Measurements from ENCODE around the gene DNAI1.

Gene DNAI1

DNA sequence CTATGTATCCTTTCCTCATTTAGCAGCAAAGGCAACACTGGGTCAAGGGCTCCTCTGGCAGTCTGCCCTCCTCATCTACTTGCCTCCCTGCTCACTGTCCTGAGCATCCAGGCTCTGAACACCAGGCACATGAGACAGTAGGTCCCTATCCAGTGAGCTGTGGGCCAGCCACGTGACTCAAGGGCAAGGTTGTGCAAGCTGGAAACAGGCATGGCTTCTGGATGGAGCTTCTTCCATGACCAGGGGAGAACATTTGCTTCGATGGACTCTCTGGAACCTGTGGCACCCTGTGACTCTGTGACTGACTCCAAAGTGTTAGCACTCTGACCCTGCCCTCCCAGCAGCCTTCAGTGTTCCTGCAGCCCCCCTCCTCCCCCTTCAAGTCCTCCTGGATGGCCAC lies 33.0 kb downstream of the DNAI1 start:
- H3K4me1 ChIP-seq (ENCODE audit: control insufficient read depth in 2 of 2, insufficient read depth in 1 of 2, low read depth in 1 of 2, low read length in 2 of 2), result peaks cover 0 to 2% of the 10 kb centered on the region in 2 donors
- H3K18ac ChIP-seq (ENCODE audit: low read length), result no peak overlapping the region
- H4K91ac ChIP-seq (ENCODE audit: low read depth, low read length, poor library complexity), result no peak overlapping the region
- no peaks in the 10 kb centered on the region for H3K27me3 ChIP-seq (ENCODE audit: control insufficient read depth in 3 of 3, insufficient read depth in 3 of 3, low read depth in 1 of 3, low read length in 3 of 3)
- H3K4me3 ChIP-seq (ENCODE audit: low read length in 2 of 2), result no peak overlapping the region
- H4K8ac ChIP-seq (ENCODE audit: low read depth, low read length), result no peak overlapping the region
- no peaks in the 10 kb centered on the region for H3K9me3 ChIP-seq (replicated peaks in 1 of 2; ENCODE audit: control insufficient read depth in 2 of 2, insufficient read depth in 1 of 2, low read depth in 1 of 2, low read length in 2 of 2)
- no peak overlapping the region for H2BK120ac ChIP-seq (ENCODE audit: low read depth, low read length)
- no peak overlapping the region for H3K27ac ChIP-seq (replicated peaks; ENCODE audit: low read length)
- H3K79me1 ChIP-seq (ENCODE audit: low read depth, low read length), result no peaks in the 10 kb centered on the region
- WGBS, 2 donors (ENCODE audit: extremely low coverage in 2 of 2, insufficient read length in 2 of 2, insufficient replicate concordance in 1 of 2), result no CpG with 5 or more reads among the region's 2 CpGs
- peak overlapping the region; percentile 24 for H3K9ac ChIP-seq (ENCODE audit: low read depth, low read length, poor library complexity)
- H3K36me3 ChIP-seq (replicated peaks in 1 of 2; ENCODE audit: control insufficient read depth in 2 of 2, insufficient read depth in 2 of 2, low read length in 2 of 2), result no peaks in the 10 kb centered on the region
- H2AK5ac ChIP-seq (ENCODE audit: low read depth, low read length), result no peak overlapping the region
- no peak overlapping the region for H3K4ac ChIP-seq (ENCODE audit: low read length)
- no peak overlapping the region for H2AFZ ChIP-seq (ENCODE audit: low read length)
- no peak for DNase-seq (ENCODE audit: low spot score)
- no peak overlapping the region for H2BK12ac ChIP-seq (ENCODE audit: low read length)
- H3K4me2 ChIP-seq (ENCODE audit: insufficient read depth, low read length, poor library complexity, severe bottlenecking), result no peak overlapping the region
- no peak overlapping the region for H2BK15ac ChIP-seq (ENCODE audit: low read length)
- no peak overlapping the region for H2BK5ac ChIP-seq (ENCODE audit: low read length)
- H3K14ac ChIP-seq (ENCODE audit: low read length), result no peak overlapping the region
- no peak overlapping the region for H3K23ac ChIP-seq (ENCODE audit: low read depth, low read length, poor library complexity)

DNA sequence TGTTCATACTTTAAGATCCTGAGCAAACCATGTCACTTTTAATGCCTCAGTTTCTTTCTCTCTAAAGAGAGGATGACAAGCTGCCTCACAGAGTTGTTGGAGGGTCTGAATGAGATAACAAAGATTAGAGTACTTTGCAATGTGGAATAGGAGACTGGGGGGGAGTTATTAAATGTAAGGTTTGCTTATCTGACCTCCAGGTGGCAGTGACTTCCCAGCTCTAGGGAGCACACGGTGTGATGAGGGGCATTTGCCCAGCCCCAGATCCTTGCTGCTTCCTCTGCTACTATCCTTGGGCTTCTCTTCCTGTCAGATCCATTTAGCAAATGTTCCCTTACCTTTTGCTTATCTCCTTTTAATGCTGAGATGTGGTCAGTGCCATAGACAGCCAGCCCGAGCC lies 33.4 kb downstream of the DNAI1 start:
- H3K4ac ChIP-seq (ENCODE audit: low read length), result no peak overlapping the region
- H3K23ac ChIP-seq (ENCODE audit: low read depth, low read length, poor library complexity), result no peak overlapping the region
- H2BK15ac ChIP-seq (ENCODE audit: low read length), result no peak overlapping the region
- peaks cover 0 to 2% of the 10 kb centered on the region in 2 donors for H3K4me1 ChIP-seq (ENCODE audit: control insufficient read depth in 2 of 2, insufficient read depth in 1 of 2, low read depth in 1 of 2, low read length in 2 of 2)
- H3K18ac ChIP-seq (ENCODE audit: low read length), result no peak overlapping the region
- H2BK5ac ChIP-seq (ENCODE audit: low read length), result no peak overlapping the region
- H3K9me3 ChIP-seq (replicated peaks in 1 of 2; ENCODE audit: control insufficient read depth in 2 of 2, insufficient read depth in 1 of 2, low read depth in 1 of 2, low read length in 2 of 2), result no peaks in the 10 kb centered on the region
- no peaks in the 10 kb centered on the region for H3K79me1 ChIP-seq (ENCODE audit: low read depth, low read length)
- no peak overlapping the region for H3K9ac ChIP-seq (ENCODE audit: low read depth, low read length, poor library complexity)
- no peaks in the 10 kb centered on the region for H3K27me3 ChIP-seq (ENCODE audit: control insufficient read depth in 3 of 3, insufficient read depth in 3 of 3, low read depth in 1 of 3, low read length in 3 of 3)
- no CpG with 5 or more reads among the region's 2 CpGs for WGBS, 2 donors (ENCODE audit: extremely low coverage in 2 of 2, insufficient read length in 2 of 2, insufficient replicate concordance in 1 of 2)
- H4K8ac ChIP-seq (ENCODE audit: low read depth, low read length), result no peak overlapping the region
- no peak overlapping the region for H3K14ac ChIP-seq (ENCODE audit: low read length)
- DNase-seq (ENCODE audit: low spot score), result no peak
- H3K27ac ChIP-seq (replicated peaks; ENCODE audit: low read length), result no peak overlapping the region
- no peak overlapping the region for H3K4me2 ChIP-seq (ENCODE audit: insufficient read depth, low read length, poor library complexity, severe bottlenecking)
- H3K36me3 ChIP-seq (replicated peaks in 1 of 2; ENCODE audit: control insufficient read depth in 2 of 2, insufficient read depth in 2 of 2, low read length in 2 of 2), result no peaks in the 10 kb centered on the region
- no peak overlapping the region for H3K4me3 ChIP-seq (ENCODE audit: low read length in 2 of 2)
- no peak overlapping the region for H4K91ac ChIP-seq (ENCODE audit: low read depth, low read length, poor library complexity)
- no peak overlapping the region for H2BK12ac ChIP-seq (ENCODE audit: low read length)
- no peak overlapping the region for H2BK120ac ChIP-seq (ENCODE audit: low read depth, low read length)
- no peak overlapping the region for H2AK5ac ChIP-seq (ENCODE audit: low read depth, low read length)
- H2AFZ ChIP-seq (ENCODE audit: low read length), result no peak overlapping the region

DNA sequence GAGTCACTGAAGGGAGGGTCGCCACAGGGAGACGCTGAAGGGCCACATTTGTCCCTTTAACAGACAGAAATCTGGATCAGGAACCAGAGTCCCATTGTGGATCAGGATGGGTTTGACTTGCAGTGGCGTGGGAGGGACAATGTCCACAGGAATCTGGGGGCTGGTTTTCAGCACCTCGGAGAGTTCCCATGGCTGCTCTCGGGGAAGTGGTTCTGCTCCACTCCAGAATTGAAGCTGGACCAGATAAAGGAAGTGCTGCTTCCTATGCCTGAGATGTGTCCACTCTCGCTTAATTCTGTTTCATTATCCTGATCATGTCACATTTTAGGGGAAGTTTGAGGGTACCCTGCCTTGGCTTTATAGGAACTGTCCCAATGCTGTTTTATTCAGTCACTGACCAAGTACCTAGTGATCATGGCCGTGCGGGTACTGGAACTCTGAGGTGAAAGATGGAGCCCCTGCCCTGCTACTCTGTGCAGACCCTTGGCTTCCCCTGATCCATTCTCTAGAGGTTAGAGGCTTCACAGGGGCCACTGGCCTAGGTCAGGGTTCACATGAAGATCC lies 35.4 kb downstream of the DNAI1 start:
- no peak overlapping the region for H3K4me2 ChIP-seq (ENCODE audit: insufficient read depth, low read length, poor library complexity, severe bottlenecking)
- no peak overlapping the region for H3K14ac ChIP-seq (ENCODE audit: low read length)
- H2AFZ ChIP-seq (ENCODE audit: low read length), result no peak overlapping the region
- no peak overlapping the region for H2BK15ac ChIP-seq (ENCODE audit: low read length)
- no peak overlapping the region for H3K4me3 ChIP-seq (ENCODE audit: low read length in 2 of 2)
- DNase-seq (ENCODE audit: low spot score), result peak; percentile 70
- no peaks in the 10 kb centered on the region for H3K27me3 ChIP-seq (ENCODE audit: control insufficient read depth in 3 of 3, insufficient read depth in 3 of 3, low read depth in 1 of 3, low read length in 3 of 3)
- no peak overlapping the region for H4K8ac ChIP-seq (ENCODE audit: low read depth, low read length)
- no peak overlapping the region for H4K91ac ChIP-seq (ENCODE audit: low read depth, low read length, poor library complexity)
- no CpG with 5 or more reads among the region's 8 CpGs for WGBS, 2 donors (ENCODE audit: extremely low coverage in 2 of 2, insufficient read length in 2 of 2, insufficient replicate concordance in 1 of 2)
- no peaks in the 10 kb centered on the region for H3K36me3 ChIP-seq (replicated peaks in 1 of 2; ENCODE audit: control insufficient read depth in 2 of 2, insufficient read depth in 2 of 2, low read length in 2 of 2)
- no peak overlapping the region for H3K9ac ChIP-seq (ENCODE audit: low read depth, low read length, poor library complexity)
- no peak overlapping the region for H2BK5ac ChIP-seq (ENCODE audit: low read length)
- H2BK12ac ChIP-seq (ENCODE audit: low read length), result no peak overlapping the region
- no peak overlapping the region for H3K23ac ChIP-seq (ENCODE audit: low read depth, low read length, poor library complexity)
- no peaks in the 10 kb centered on the region for H3K9me3 ChIP-seq (replicated peaks in 1 of 2; ENCODE audit: control insufficient read depth in 2 of 2, insufficient read depth in 1 of 2, low read depth in 1 of 2, low read length in 2 of 2)
- no peak overlapping the region for H2BK120ac ChIP-seq (ENCODE audit: low read depth, low read length)
- no peak overlapping the region for H3K27ac ChIP-seq (replicated peaks; ENCODE audit: low read length)
- no peak overlapping the region for H3K18ac ChIP-seq (ENCODE audit: low read length)
- H3K79me1 ChIP-seq (ENCODE audit: low read depth, low read length), result no peaks in the 10 kb centered on the region
- peaks cover 0 to 17% of the 10 kb centered on the region in 2 donors for H3K4me1 ChIP-seq (ENCODE audit: control insufficient read depth in 2 of 2, insufficient read depth in 1 of 2, low read depth in 1 of 2, low read length in 2 of 2)
- no peak overlapping the region for H3K4ac ChIP-seq (ENCODE audit: low read length)
- no peak overlapping the region for H2AK5ac ChIP-seq (ENCODE audit: low read depth, low read length)

DNA sequence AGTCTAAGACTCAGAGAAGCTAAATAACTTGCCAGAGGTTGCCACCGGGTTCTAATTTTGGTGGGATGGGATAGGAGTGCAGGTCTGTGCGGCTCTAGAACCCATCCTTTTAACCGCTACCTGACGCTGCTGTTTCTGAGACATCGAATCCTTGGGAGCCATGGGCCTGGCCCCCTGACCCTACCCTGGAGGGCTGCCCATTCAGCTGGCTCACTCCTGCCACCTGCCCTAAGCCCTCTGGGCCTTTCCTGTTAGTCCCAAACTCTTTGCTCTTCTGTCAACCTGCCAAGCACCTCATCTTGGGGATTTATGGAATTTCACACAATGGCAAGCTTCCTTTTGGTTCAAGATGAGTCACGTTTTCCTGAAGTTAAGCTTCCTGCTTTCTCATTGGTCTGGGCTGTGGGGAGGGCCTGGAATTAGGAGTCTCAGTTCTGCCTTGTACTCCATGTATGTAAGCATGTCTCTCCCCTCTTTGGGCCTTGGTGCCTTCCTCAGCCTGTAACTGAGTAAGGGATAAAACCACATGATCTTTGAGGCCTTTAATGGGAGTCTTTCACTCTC lies 37.6 kb downstream of the DNAI1 start:
- no peak overlapping the region for H2BK120ac ChIP-seq (ENCODE audit: low read depth, low read length)
- H3K9ac ChIP-seq (ENCODE audit: low read depth, low read length, poor library complexity), result no peak overlapping the region
- no peak overlapping the region for H3K4me2 ChIP-seq (ENCODE audit: insufficient read depth, low read length, poor library complexity, severe bottlenecking)
- no peaks in the 10 kb centered on the region for H3K79me1 ChIP-seq (ENCODE audit: low read depth, low read length)
- no peak overlapping the region for H4K91ac ChIP-seq (ENCODE audit: low read depth, low read length, poor library complexity)
- no peak overlapping the region for H3K4me3 ChIP-seq (ENCODE audit: low read length in 2 of 2)
- H3K18ac ChIP-seq (ENCODE audit: low read length), result no peak overlapping the region
- no peaks in the 10 kb centered on the region for H3K9me3 ChIP-seq (replicated peaks in 1 of 2; ENCODE audit: control insufficient read depth in 2 of 2, insufficient read depth in 1 of 2, low read depth in 1 of 2, low read length in 2 of 2)
- no peak overlapping the region for H3K4ac ChIP-seq (ENCODE audit: low read length)
- no peak overlapping the region for H4K8ac ChIP-seq (ENCODE audit: low read depth, low read length)
- no peak overlapping the region for H2BK5ac ChIP-seq (ENCODE audit: low read length)
- no peak overlapping the region for H3K23ac ChIP-seq (ENCODE audit: low read depth, low read length, poor library complexity)
- no peaks in the 10 kb centered on the region for H3K27me3 ChIP-seq (ENCODE audit: control insufficient read depth in 3 of 3, insufficient read depth in 3 of 3, low read depth in 1 of 3, low read length in 3 of 3)
- no peak overlapping the region for H2AFZ ChIP-seq (ENCODE audit: low read length)
- WGBS, 2 donors (ENCODE audit: extremely low coverage in 2 of 2, insufficient read length in 2 of 2, insufficient replicate concordance in 1 of 2), result no CpG with 5 or more reads among the region's 6 CpGs
- no peak overlapping the region for H2BK12ac ChIP-seq (ENCODE audit: low read length)
- no peak overlapping the region for H3K14ac ChIP-seq (ENCODE audit: low read length)
- H2AK5ac ChIP-seq (ENCODE audit: low read depth, low read length), result no peak overlapping the region
- no peak for DNase-seq (ENCODE audit: low spot score)
- H3K4me1 ChIP-seq (ENCODE audit: control insufficient read depth in 2 of 2, insufficient read depth in 1 of 2, low read depth in 1 of 2, low read length in 2 of 2), result peaks cover 0 to 23% of the 10 kb centered on the region in 2 donors
- no peaks in the 10 kb centered on the region for H3K36me3 ChIP-seq (replicated peaks in 1 of 2; ENCODE audit: control insufficient read depth in 2 of 2, insufficient read depth in 2 of 2, low read length in 2 of 2)
- no peak overlapping the region for H2BK15ac ChIP-seq (ENCODE audit: low read length)
- no peak overlapping the region for H3K27ac ChIP-seq (replicated peaks; ENCODE audit: low read length)
